ES-I3 (cell line): Measurements from ENCODE around the gene ZNF280B.

ENCODE experiments used
- H3K36me3 ChIP-seq: 2 replicates; pipeline ENCODE4 v1.6.1; 2013; ENCODE audit warnings: mild to moderate bottlenecking, low read length, control low read depth, moderate library complexity; ENCODE audit not compliant: insufficient read depth
- H3K4me1 ChIP-seq: 2 replicates; pipeline ENCODE4 v1.6.1; 2013; ENCODE audit warnings: mild to moderate bottlenecking, control low read depth, low read length; ENCODE audit not compliant: insufficient read depth
- H3K9ac ChIP-seq: 2 replicates; pipeline ENCODE4 v1.6.1; 2013; ENCODE audit warnings: low read depth, mild to moderate bottlenecking, low read length, moderate library complexity
- H3K9me3 ChIP-seq: 2 replicates; pipeline ENCODE4 v1.6.1; 2013; ENCODE audit warnings: mild to moderate bottlenecking, low read length, moderate library complexity; ENCODE audit not compliant: control insufficient read depth, insufficient read depth

ZNF280B gene

GRCh38 chr22:22508274-22509176, at the start of gene ZNF280B:
Gene ZNF280B, minus strand, starts transcription at chr22:22508742. Its CDS starts 19,344 bp downstream, at chr22:22489398.
- H3K9ac ChIP-seq: peak within 1 kb of the TSS; percentile 88
- no peaks in the 10 kb centered on the region for H3K36me3 ChIP-seq
- H3K4me1 ChIP-seq: no peaks in the 10 kb centered on the region
- peaks cover 9% of the 10 kb centered on the region; the same call in 1 of the 2 replicates for H3K9me3 ChIP-seq

- Histone ChIP-seq H3K36me3 (no peaks in the 10 kb centered on the region), H3K9me3 (no peaks in the 10 kb centered on the region), H3K4me1 (no peaks in the 10 kb centered on the region), H3K9ac (no peak overlapping the region)
Measured at GRCh38 chr22:22556995-22557925, 48.7 kb upstream of the ZNF280B start.

- Histone ChIP-seq H3K9ac (no peak overlapping the region), H3K9me3 (no peaks in the 10 kb centered on the region), H3K36me3 (no peaks in the 10 kb centered on the region), H3K4me1 (no peaks in the 10 kb centered on the region)
Measured at GRCh38 chr22:22556578-22556977, 48.0 kb upstream of the ZNF280B start.

- Histone ChIP-seq H3K36me3 (no peaks in the 10 kb centered on the region), H3K9ac (no peak overlapping the region), H3K9me3 (no peaks in the 10 kb centered on the region), H3K4me1 (no peaks in the 10 kb centered on the region)
Measured at GRCh38 chr22:22555596-22555995, 47.1 kb upstream of the ZNF280B start.

- Histone ChIP-seq H3K36me3 (no peaks in the 10 kb centered on the region), H3K9ac (no peak overlapping the region), H3K4me1 (no peaks in the 10 kb centered on the region), H3K9me3 (no peaks in the 10 kb centered on the region)
Measured at GRCh38 chr22:22554587-22555284, 46.2 kb upstream of the ZNF280B start.

GRCh38 chr22:22553735-22554586, 45.4 kb upstream of the ZNF280B start:
- H3K9ac ChIP-seq: no peak overlapping the region
- H3K9me3 ChIP-seq: no peaks in the 10 kb centered on the region
- no peaks in the 10 kb centered on the region for H3K4me1 ChIP-seq
- H3K36me3 ChIP-seq: no peaks in the 10 kb centered on the region

GRCh38 chr22:22553141-22553540, 44.6 kb upstream of the ZNF280B start:
- no peaks in the 10 kb centered on the region for H3K9me3 ChIP-seq
- no peak overlapping the region for H3K9ac ChIP-seq
- no peaks in the 10 kb centered on the region for H3K36me3 ChIP-seq
- H3K4me1 ChIP-seq: no peaks in the 10 kb centered on the region

GRCh38 chr22:22552630-22553029, 44.1 kb upstream of the ZNF280B start:
- no peak overlapping the region for H3K9ac ChIP-seq
- no peaks in the 10 kb centered on the region for H3K9me3 ChIP-seq
- H3K36me3 ChIP-seq: no peaks in the 10 kb centered on the region
- H3K4me1 ChIP-seq: no peaks in the 10 kb centered on the region

- H3K9me3 ChIP-seq: no peaks in the 10 kb centered on the region
- H3K9ac ChIP-seq: no peak overlapping the region
- H3K4me1 ChIP-seq: no peaks in the 10 kb centered on the region
- no peaks in the 10 kb centered on the region for H3K36me3 ChIP-seq
Measured at GRCh38 chr22:22550789-22551434, 42.4 kb upstream of the ZNF280B start.

GRCh38 chr22:22548910-22549309, 40.4 kb upstream of the ZNF280B start:
- H3K9me3 ChIP-seq: no peaks in the 10 kb centered on the region
- no peaks in the 10 kb centered on the region for H3K4me1 ChIP-seq
- H3K36me3 ChIP-seq: no peaks in the 10 kb centered on the region
- no peak overlapping the region for H3K9ac ChIP-seq

GRCh38 chr22:22548317-22548716, 39.8 kb upstream of the ZNF280B start:
- Histone ChIP-seq H3K4me1 (no peaks in the 10 kb centered on the region), H3K9me3 (no peaks in the 10 kb centered on the region), H3K9ac (no peak overlapping the region), H3K36me3 (no peaks in the 10 kb centered on the region)

GRCh38 chr22:22547692-22548300, 39.3 kb upstream of the ZNF280B start:
- Histone ChIP-seq H3K36me3 (no peaks in the 10 kb centered on the region), H3K9me3 (no peaks in the 10 kb centered on the region), H3K9ac (no peak overlapping the region), H3K4me1 (no peaks in the 10 kb centered on the region)

- no peak overlapping the region for H3K9ac ChIP-seq
- no peaks in the 10 kb centered on the region for H3K9me3 ChIP-seq
- no peaks in the 10 kb centered on the region for H3K4me1 ChIP-seq
- H3K36me3 ChIP-seq: no peaks in the 10 kb centered on the region
Measured at GRCh38 chr22:22547226-22547625, 38.7 kb upstream of the ZNF280B start.
